SK-N-SH (cell line): ENCODE measurements around the gene LACTBL1. TPM values are rescaled to one million over a fixed set of nuclear protein-coding genes. Genes with fewer than 3 reads are reported as not detected.

Experiments
- CTCF ChIA-PET: fragments of 300-600, 350-600 bp; formaldehyde crosslinking; extraction: SDS; loops from one replicate; lab custom pipeline; 2021; lab: Yijun Ruan, JAX
- POLR2A ChIA-PET: fragments of 350-600 bp; sonication (Branson Sonifier 250); formaldehyde crosslinking; extraction: SDS; loops from one replicate; lab custom pipeline; 2020; ENCODE audit warnings: antibody characterized with exemption, inconsistent platforms; lab: Yijun Ruan, JAX
- DNase-seq: peaks from one replicate; pipeline ENCODE4 v3.0.0; 2012
- H2AFZ ChIP-seq: fragments of 200-600 bp; sonication (generic); 2 replicates; pipeline ENCODE4 v1.8.1; 2016; ENCODE audit warnings: antibody characterized with exemption, mild to moderate bottlenecking, low read depth
- H3F3A ChIP-seq: fragments of 200-600 bp; sonication (generic); replicated peaks from 2 replicates; pipeline ENCODE3; 2016; ENCODE audit warnings: antibody characterized with exemption, mild to moderate bottlenecking; ENCODE audit not compliant: insufficient read depth
- H3K27ac ChIP-seq, 2 experiments: fragments of 200-500 bp in 1 of 2; fragments of 200-600 bp in 1 of 2; sonication (Bioruptor generic) in 1 of 2; sonication (generic), shearing (Covaris generic) in 1 of 2; 2 replicates each; pipeline versions ENCODE4 v1.5.1 to v1.6.1; 2014 to 2016; ENCODE audit warnings: low read depth in 2 of 2, inconsistent platforms in 1 of 2, low read length in 1 of 2, mild to moderate bottlenecking in 1 of 2, mixed read lengths in 1 of 2
- H3K27me3 ChIP-seq: fragments of 200-600 bp; sonication (generic), shearing (Covaris generic); 2 replicates; pipeline ENCODE4 v1.6.1; 2016; ENCODE audit warnings: mixed run types; ENCODE audit not compliant: insufficient read depth
- H3K36me3 ChIP-seq, 2 experiments: fragments of 200-500 bp in 1 of 2; fragments of 200-600 bp in 1 of 2; sonication (Bioruptor generic) in 1 of 2; sonication (generic) in 1 of 2; replicated peaks in 1 of 2; 2 replicates each; pipeline versions ENCODE3 to v1.5.1; 2014 to 2016; ENCODE audit warnings: low read length in 1 of 2, mild to moderate bottlenecking in 1 of 2; ENCODE audit not compliant: insufficient read depth in 2 of 2, control insufficient read depth in 1 of 2
- H3K4me1 ChIP-seq, 2 experiments: fragments of 200-500 bp in 1 of 2; fragments of 200-600 bp in 1 of 2; sonication (Bioruptor generic) in 1 of 2; sonication (generic), shearing (Covaris generic) in 1 of 2; 2 replicates each; pipeline versions ENCODE4 v1.5.1 to v1.6.1; 2014 to 2016; ENCODE audit warnings: low read depth in 1 of 2, low read length in 1 of 2, mixed run types in 1 of 2; ENCODE audit not compliant: insufficient read depth in 2 of 2, control insufficient read depth in 1 of 2
- H3K4me2 ChIP-seq: fragments of 200-600 bp; sonication (generic), shearing (Covaris generic); 2 replicates; pipeline ENCODE4 v1.6.1; 2017; ENCODE audit warnings: mixed run types
- H3K4me3 ChIP-seq, 2 experiments: fragments of 200-500 bp in 1 of 2; fragments of 200-600 bp in 1 of 2; sonication (Bioruptor generic) in 1 of 2; sonication (generic), shearing (Covaris generic) in 1 of 2; 2 replicates each; pipeline versions ENCODE4 v1.5.1 to v1.8.1; 2014 to 2016; ENCODE audit warnings: low read depth in 2 of 2, inconsistent platforms in 1 of 2, low read length in 1 of 2, mild to moderate bottlenecking in 1 of 2, mixed read lengths in 1 of 2, moderate library complexity in 1 of 2
- H3K79me2 ChIP-seq: fragments of 200-600 bp; sonication (generic); 2 replicates; pipeline ENCODE4 v1.8.1; 2017; ENCODE audit warnings: mild to moderate bottlenecking; ENCODE audit not compliant: insufficient read depth
- H3K9ac ChIP-seq: fragments of 200-600 bp; sonication (generic); 2 replicates; pipeline ENCODE4 v1.6.1; 2017; ENCODE audit warnings: mixed run types
- H3K9me2 ChIP-seq: fragments of 200-600 bp; sonication (generic); 2 replicates; pipeline ENCODE4 v1.6.1; 2017; ENCODE audit warnings: mixed run types
- H3K9me3 ChIP-seq: fragments of 200-600 bp; sonication (generic); 2 replicates; pipeline ENCODE4 v1.6.1; 2017; ENCODE audit warnings: mixed run types, mild to moderate bottlenecking, moderate library complexity
- H4K20me1 ChIP-seq: fragments of 200-600 bp; sonication (generic); 2 replicates; pipeline ENCODE4 v1.6.1; 2017; ENCODE audit warnings: mild to moderate bottlenecking, mixed run types; ENCODE audit not compliant: insufficient read depth
- CTCF ChIP-seq: fragments of 200-600 bp; sonication (generic); IDR thresholded peaks from 2 replicates; pipeline ENCODE4 v1.6.1; 2017; ENCODE audit warnings: antibody characterized with exemption, mild to moderate bottlenecking, moderate library complexity
- ELF1 ChIP-seq: IDR thresholded peaks from 2 replicates; pipeline ENCODE4 v1.4.0; 2012
- FOSL2 ChIP-seq: IDR thresholded peaks from 2 replicates; pipeline ENCODE4 v1.4.0; 2012; ENCODE audit warnings: low read depth, mild to moderate bottlenecking, moderate library complexity, borderline replicate concordance
- FOXJ3 ChIP-seq: sonication (generic); formaldehyde crosslinking; IDR thresholded peaks from 2 replicates; pipeline ENCODE4 v1.5.1; 2020; ENCODE audit warnings: mild to moderate bottlenecking, missing genetic modification reagents
- FOXM1 ChIP-seq: IDR thresholded peaks from 2 replicates; pipeline ENCODE4 v1.4.0; 2012; ENCODE audit warnings: low read depth, mild to moderate bottlenecking
- JUND ChIP-seq: IDR thresholded peaks from 2 replicates; pipeline ENCODE4 v1.4.0; 2012
- MEF2A ChIP-seq: IDR thresholded peaks from 2 replicates; pipeline ENCODE4 v1.4.0; 2012; ENCODE audit warnings: low read depth, borderline replicate concordance
- PBX3 ChIP-seq: IDR thresholded peaks from 2 replicates; pipeline ENCODE4; 2012
- RAD21 ChIP-seq: IDR thresholded peaks from 2 replicates; pipeline ENCODE4 v1.6.1; 2012; ENCODE audit warnings: mild to moderate bottlenecking, low read length
- RCOR1 ChIP-seq: fragments of 150-350 bp; IDR thresholded peaks from 2 replicates; pipeline ENCODE4 v1.6.1; 2017; ENCODE audit warnings: antibody characterized with exemption, low read length
- RXRA ChIP-seq: IDR thresholded peaks from 2 replicates; pipeline ENCODE4 v1.4.0; 2012; ENCODE audit warnings: low read depth, mild to moderate bottlenecking, borderline replicate concordance
- SMC3 ChIP-seq: IDR thresholded peaks from 2 replicates; pipeline ENCODE4 v1.6.1; 2012; ENCODE audit warnings: low read depth, low read length, improper control_type of control experiment
- TEAD4 ChIP-seq: IDR thresholded peaks from 2 replicates; pipeline ENCODE4 v1.4.0; 2012; ENCODE audit warnings: mild to moderate bottlenecking, borderline replicate concordance; ENCODE audit not compliant: insufficient read depth
- USF1 ChIP-seq: IDR thresholded peaks from 2 replicates; pipeline ENCODE4 v1.4.0; 2012; ENCODE audit warnings: low read depth, borderline replicate concordance
- USF2 ChIP-seq: fragments of 150-350 bp; IDR thresholded peaks from 2 replicates; pipeline ENCODE4 v1.6.1; 2017; ENCODE audit warnings: antibody characterized with exemption, low read length, low read depth, borderline replicate concordance
- YY1 ChIP-seq: IDR thresholded peaks from 2 replicates; pipeline ENCODE4 v1.4.0; 2012; ENCODE audit warnings: low read depth, mild to moderate bottlenecking
- WGBS: methylation state at CpG from one replicate; pipeline ENCODE4 v1.1.6; 2017; ENCODE audit warnings: low lambda C conversion rate; 5-methylcytosine and 5-hydroxymethylcytosine counted together
- polyA plus RNA-seq, 3 experiments: library from polyadenylated mRNA; depleted of rRNA; stranded (reverse); fragments of >200 nt; gene quantifications; 2 replicates each; pipeline ENCODE4 v1.2.3, GENCODE V29; 2012

Gene LACTBL1
- polyA plus RNA-seq, 1 of the 3 experiments (the other 2 are of a cell fraction): not detected

GRCh38 chr1:22959545-22960360 lies 12.9 kb downstream of the LACTBL1 start (continued):
- TF ChIP-seq RXRA (no peak), YY1 (no peak)

- no peak overlapping the region for H3K4me3 ChIP-seq
- H3K9ac ChIP-seq: no peak overlapping the region
- H3K27me3 ChIP-seq: peaks cover 14% of the 10 kb centered on the region
- H3K4me1 ChIP-seq: no peaks in the 10 kb centered on the region
- H2AFZ ChIP-seq: no peak overlapping the region
- no peaks in the 10 kb centered on the region for H3F3A ChIP-seq
- no peaks in the 10 kb centered on the region for H3K9me3 ChIP-seq
- no peaks in the 10 kb centered on the region for H3K79me2 ChIP-seq
- H3K36me3 ChIP-seq: no peaks in the 10 kb centered on the region
- WGBS: 76% methylated on average over 2 of the region's 9 CpGs
- no peak for DNase-seq
- no peak overlapping the region for H3K27ac ChIP-seq
- POLR2A ChIA-PET: no interaction called here
- no peaks in the 10 kb centered on the region for H3K9me2 ChIP-seq
- CTCF ChIA-PET: interaction anchor here (0.9 to 1.1 kb wide), 2 partner anchors 24 to 254 kb away, joined by 3 read pairs; no protein-coding TSS in a partner anchor
- H3K4me2 ChIP-seq: no peak overlapping the region
- TF ChIP-seq FOXM1 (no peak), FOSL2 (no peak), PBX3 (no peak), CTCF (no peak), RCOR1 (no peak), MEF2A (no peak), TEAD4 (no peak), FOXJ3 (CRISPR knock-in tag) (no peak), USF2 (no peak), SMC3 (no peak), RAD21 (no peak), JUND (no peak), USF1 (no peak), ELF1 (no peak)
- H4K20me1 ChIP-seq: no peaks in the 10 kb centered on the region
Observed at GRCh38 chr1:22958556-22958955, 14.1 kb downstream of the LACTBL1 start.
